Left renal cortex interstitium (tissue), 4 donors: ENCODE data around the gene CDC42EP4. TPM values are rescaled to one million over a fixed set of nuclear protein-coding genes. Genes with fewer than 3 reads are reported as not detected.
A peak's percentile ranks its signal among the peaks of the same experiment; 100 is the strongest.
"Not testable (repeated sequence)": the region's sequence is repeated elsewhere in the genome, so short reads cannot be mapped to it uniquely, and the experiment has no call there.

ENCODE experiments used
- DNase-seq, 4 donors: peaks; one replicate each; pipeline ENCODE4 v3.0.0-alpha.2; 2013; ENCODE audit warnings: low read depth in 4 of 4, low spot score in 2 of 4, missing footprints in 1 of 4
- polyA plus RNA-seq, 4 donors: library from polyadenylated mRNA; unstranded; fragments of 120-200 nt; gene quantifications; one replicate each; pipeline ENCODE4 v1.2.1, GENCODE V29; 2013; ENCODE audit not compliant: insufficient read length in 4 of 4

CDC42EP4 gene
- polyA plus RNA-seq, 4 donors: 40.0 to 65.0 (median 51.3) TPM

- DNase-seq: no peak
These were observed 27.4 kb downstream of the CDC42EP4 start for GRCh38 chr17:73284354-73284753.

- DNase-seq: peak in 1 of 4 donors; percentile 58
These were observed 27.9 kb downstream of the CDC42EP4 start for GRCh38 chr17:73283841-73284282.

GRCh38 chr17:73283250-73283649 lies 28.6 kb downstream of the CDC42EP4 start:
- DNase-seq: no peak

GRCh38 chr17:73282629-73283028 lies 29.2 kb downstream of the CDC42EP4 start:
- no peak for DNase-seq

GRCh38 chr17:73281928-73282327 lies 29.9 kb downstream of the CDC42EP4 start:
- DNase-seq: no peak

GRCh38 chr17:73280191-73280590 lies 31.6 kb downstream of the CDC42EP4 start:
- no peak for DNase-seq

GRCh38 chr17:73279704-73280103 lies 32.1 kb downstream of the CDC42EP4 start:
- no peak for DNase-seq

GRCh38 chr17:73278465-73279453 lies 33.0 kb downstream of the CDC42EP4 start:
- DNase-seq: no peak

- DNase-seq: no peak
These were observed 33.7 kb downstream of the CDC42EP4 start for GRCh38 chr17:73278049-73278464.

GRCh38 chr17:73274490-73274889 lies 37.3 kb downstream of the CDC42EP4 start:
- DNase-seq: no peak

GRCh38 chr17:73272906-73273218 lies 38.9 kb downstream of the CDC42EP4 start:
- no peak for DNase-seq

- no peak for DNase-seq
These were observed 40.7 kb downstream of the CDC42EP4 start for GRCh38 chr17:73271072-73271471.

GRCh38 chr17:73269791-73270190 lies 42.0 kb downstream of the CDC42EP4 start:
- no peak for DNase-seq

GRCh38 chr17:73269329-73269615 lies 42.5 kb downstream of the CDC42EP4 start:
- no peak for DNase-seq

GRCh38 chr17:73268582-73269328 lies 43.0 kb downstream of the CDC42EP4 start:
- DNase-seq: no peak

- DNase-seq: no peak
These were observed 43.9 kb downstream of the CDC42EP4 start for GRCh38 chr17:73267648-73268537.

GRCh38 chr17:73266796-73267195 lies 45.0 kb downstream of the CDC42EP4 start:
- DNase-seq: no peak

GRCh38 chr17:73265646-73266640 lies 45.9 kb downstream of the CDC42EP4 start:
- no peak for DNase-seq

- DNase-seq: not testable (repeated sequence)
These were observed 47.4 kb downstream of the CDC42EP4 start for GRCh38 chr17:73264448-73264847.
